ENCODE results near the gene ACTG2.
A peak's percentile ranks its signal among the peaks of the same experiment; 100 is the strongest.
"Not testable (repeated sequence)": the region's sequence is repeated elsewhere in the genome, so short reads cannot be mapped to it uniquely, and the experiment has no call there.

ACTG2 gene

GRCh38 chr2:73937899-73938298 lies 45.1 kb downstream of the ACTG2 start:
- no peak for DNase-seq

DNA sequence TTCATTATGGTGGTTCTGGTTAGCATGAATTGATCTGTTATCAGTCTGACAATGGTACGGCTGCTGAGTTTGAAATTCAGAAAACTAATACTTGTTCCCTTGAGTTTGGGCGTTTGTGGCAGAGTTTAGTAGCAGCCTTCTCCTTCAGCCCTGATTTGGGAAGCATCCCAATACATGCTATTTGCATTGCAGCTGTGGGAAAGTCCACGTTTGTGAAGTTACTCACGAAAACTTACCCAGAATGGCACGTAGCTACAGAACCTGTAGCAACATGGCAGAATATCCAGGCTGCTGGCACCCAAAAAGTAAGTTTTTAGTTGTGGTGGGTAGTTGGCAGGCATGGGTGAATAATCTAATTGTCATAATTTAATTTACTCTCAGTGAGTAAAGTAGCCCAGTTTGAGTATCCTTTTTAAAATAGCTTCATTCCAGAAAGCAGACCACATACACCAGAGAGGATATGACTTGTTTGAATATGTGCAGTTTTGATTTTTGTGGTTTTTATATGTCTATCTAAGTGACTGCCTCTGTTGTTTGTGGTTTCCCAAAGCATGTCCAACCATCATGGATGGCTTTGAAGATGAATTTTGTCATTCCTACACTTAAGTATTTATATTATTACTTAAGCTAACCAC lies 46.0 kb downstream of the ACTG2 start:
- no peak for DNase-seq

DNA sequence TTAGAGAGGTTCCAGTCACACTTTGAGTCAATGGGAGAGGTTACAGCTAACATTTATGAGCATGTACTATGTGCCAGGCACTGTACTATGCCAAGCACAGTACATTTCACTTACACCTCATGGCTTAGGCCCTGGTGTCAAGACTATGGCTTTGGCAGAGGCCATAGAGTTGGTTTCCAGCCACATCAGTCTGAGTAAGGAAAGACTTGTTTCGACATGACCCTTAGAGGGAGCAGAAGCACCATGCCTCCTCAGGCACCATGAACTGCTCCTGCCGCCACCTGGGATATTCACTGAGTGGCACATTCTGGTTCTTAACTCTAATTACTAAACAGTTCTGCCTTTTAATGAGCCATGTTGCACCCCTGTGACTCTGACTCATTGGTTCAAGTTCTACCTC lies 46.6 kb downstream of the ACTG2 start:
- DNase-seq: no peak

DNA sequence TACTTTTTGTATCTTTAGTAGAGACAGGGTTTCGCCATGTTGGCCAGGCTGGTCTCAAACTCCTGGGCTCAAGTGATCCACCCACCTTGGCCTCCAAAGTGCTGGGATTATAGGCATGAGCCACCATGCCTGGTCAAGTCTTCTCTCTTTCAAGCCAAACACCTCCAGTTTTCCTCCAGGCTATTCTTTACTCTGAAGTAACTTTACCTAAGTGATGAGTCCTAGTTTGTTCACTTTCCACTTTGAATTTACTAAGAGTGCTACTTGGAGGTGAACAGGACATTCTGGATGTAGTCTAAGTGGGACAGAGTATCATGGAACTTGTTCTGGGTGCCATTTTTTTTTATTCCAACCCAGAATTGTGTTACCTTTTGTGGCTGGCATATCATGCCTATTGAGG lies 47.3 kb downstream of the ACTG2 start:
- not testable (repeated sequence) for DNase-seq

GRCh38 chr2:73942664-73943063 lies 49.9 kb downstream of the ACTG2 start:
- DNase-seq: no peak

DNA sequence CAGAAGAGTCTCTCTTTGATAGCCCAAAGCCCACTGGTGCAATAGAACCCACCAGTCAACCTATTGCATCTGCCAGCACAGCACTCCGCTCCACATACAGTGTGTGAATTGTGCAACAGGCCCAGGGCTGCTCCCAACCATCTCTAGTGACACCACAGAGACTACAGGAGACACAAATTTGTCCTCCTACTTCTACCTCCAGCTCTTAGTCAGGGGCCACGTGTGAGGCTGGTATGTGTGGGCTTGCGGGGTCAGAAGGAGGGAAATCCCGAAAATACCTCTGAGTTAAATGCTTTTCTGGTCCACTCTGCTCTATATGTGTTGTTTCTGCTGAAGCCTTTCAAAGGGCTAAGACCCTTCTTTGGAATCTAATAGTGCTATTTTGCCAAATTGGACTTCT lies 51.9 kb downstream of the ACTG2 start:
- DNase-seq: no peak

GRCh38 chr2:73946215-73946614 lies 53.4 kb downstream of the ACTG2 start:
- no peak for DNase-seq

GRCh38 chr2:73946666-73947065 lies 53.9 kb downstream of the ACTG2 start:
- DNase-seq: no peak

DNA sequence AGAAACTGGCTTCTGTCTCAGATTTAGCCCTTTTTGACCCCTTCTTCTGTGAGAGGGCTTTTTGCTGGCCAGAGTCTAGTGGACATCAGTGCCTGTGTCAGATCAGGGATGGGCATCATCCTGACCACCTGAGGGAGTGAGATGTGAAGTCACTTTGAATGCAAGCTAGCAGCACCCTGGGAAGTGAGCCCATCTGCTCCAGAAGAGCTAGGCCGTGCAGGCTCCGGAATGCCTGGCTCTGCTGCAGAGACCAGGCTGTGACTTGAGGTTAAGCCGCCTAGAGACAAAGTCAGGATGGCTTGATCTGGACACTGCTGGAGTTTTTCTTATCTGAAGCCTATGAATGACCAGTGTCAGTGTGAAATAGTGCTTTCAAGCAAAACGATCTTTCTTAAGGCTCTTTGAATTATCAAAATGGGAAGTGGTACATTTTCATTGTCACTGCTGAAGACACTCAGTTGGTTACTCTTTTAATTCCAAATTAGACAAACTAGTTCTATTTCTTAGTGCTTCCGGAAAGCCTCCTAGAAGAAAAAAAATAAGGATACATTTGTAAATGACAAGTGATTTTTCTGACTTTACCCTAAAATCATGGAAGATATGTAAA lies 54.7 kb downstream of the ACTG2 start:
- DNase-seq: no peak

GRCh38 chr2:73949802-73950201 lies 57.0 kb downstream of the ACTG2 start:
- DNase-seq: no peak

DNA sequence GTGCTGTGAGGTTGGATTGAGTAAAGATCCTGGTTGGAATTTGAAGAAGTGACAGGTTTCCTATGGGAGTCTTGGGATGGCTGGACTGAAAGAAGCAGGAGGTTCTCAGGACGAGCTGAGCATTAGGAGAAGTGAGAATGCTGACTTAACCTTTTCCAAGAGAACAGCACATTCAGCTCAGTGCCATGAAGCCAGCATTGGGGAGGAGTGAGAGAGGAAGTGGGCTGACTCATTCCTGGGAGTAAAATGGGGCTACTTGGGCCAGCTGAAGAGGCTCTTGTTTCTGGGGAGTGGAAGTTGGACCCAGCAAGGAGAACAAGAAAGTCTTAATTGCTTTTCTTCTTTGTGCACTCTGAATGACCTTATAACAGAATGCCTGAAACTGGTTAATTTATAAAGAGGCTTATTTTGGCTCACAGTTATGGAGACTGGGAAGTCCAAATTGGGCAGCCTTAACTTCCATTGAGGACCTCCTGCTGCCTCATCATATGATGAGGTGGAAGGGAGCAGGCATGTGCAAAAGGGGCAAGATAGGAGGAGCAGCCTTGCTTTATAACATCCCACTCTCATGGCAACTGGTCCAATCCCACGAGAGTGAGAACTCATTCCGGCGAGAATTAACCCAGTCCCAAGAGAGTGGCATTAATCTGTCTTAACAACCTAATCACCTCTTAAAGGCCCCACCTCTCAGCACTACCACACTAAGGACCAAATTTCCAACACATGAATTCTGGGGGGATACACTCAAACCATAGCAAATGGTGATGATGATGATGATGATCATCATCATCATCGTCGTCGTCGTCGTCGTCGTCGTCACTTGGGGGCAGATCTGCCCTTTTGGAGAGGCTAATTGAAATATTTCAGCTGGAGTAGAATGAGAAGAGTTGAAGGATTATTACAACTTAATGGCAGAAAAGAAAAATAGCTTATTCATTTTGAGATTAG lies 60.0 kb downstream of the ACTG2 start:
- DNase-seq: no peak

GRCh38 chr2:73956218-73956865 lies 63.5 kb downstream of the ACTG2 start:
- DNase-seq: no peak

- no peak for DNase-seq
These were observed 68.5 kb downstream of the ACTG2 start for GRCh38 chr2:73961274-73961673.

DNA sequence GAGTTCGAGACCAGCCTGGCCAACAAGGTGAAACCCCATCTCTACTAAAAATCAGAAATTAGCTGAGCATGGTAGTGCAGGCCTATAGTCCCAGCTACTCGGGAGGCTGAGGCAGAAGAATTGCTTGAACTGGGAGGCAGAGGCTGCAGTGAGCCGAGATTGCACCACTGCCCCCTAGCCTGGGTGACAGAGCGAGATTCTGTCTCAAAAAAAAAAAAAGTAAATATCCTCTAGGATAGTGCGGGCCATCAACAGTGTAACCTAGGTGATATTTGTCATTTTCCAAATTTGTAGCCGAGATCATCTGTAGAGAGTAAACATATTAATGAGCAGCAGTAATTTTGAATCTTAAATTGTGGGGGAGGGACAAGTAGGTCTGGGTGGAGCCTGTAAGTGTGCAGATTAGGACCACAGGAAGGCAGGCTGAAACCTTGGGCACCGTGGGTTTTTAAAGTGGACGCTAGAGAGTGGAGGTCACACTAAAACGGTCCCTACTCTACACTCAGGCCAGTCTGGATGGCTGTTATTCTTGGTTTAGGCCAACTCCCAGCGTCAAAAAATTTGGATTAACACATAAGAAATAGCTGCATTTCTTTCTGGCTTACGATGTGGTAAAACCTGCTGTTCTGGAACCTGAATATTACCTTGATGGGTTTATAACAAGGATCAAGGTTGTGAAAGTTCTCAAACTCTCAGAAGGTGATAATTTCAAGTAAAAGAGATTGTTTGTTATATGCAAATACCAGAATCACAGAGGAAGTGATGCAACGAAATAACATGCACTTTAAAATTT lies 69.2 kb downstream of the ACTG2 start:
- no peak for DNase-seq

DNA sequence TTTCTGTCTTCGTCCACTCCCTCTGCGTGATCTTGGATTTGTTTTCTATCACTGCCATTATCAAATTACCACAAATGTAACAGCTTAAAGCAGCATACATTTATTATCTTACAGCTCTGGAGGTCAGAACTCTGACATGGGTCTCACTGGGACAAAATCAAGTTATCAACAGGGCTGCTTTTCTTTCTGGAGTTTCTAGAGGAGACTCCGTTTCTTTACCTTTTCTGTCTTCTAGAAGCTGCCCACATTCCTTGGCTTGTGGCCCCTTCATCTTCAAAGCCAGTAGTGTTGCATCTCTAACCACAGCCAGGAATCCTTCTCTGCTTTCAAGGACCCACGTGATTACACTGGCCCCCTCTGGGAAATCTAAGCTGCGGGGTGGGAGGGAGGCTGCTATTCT lies 70.0 kb downstream of the ACTG2 start:
- no peak for DNase-seq

DNA sequence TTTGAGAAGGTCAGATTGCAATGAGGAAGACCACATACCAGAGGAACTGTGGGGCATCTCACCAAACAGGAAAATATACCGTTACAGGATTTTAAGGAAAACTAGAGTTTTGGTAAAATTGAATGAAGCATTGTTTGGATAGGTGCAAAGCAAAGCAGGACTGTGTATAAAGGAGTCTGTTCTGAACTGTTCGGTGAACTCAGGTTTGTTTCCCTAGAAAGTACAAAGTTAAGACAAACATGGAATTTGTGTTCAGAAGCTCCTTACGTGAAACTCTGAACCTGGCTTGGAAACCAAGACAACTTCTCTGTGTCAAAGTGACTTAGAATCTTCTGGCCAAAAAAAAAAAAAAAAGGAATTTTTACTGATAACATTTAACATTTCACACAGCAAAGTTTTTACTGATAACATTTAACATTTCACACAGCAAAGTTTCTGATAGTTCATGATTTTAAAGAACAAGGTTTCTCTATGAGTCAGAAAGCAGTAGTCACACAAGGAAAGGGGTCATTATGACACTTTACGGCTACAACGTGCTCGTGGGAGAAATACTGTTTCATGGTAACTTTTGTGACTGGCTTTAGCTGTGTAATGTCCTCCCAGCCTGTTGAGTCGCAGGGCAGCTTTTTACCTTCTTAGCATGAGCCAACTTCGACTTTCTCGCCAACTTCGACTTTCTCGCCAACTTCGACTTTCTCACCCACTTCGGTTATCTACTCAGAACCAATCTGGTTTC lies 70.7 kb downstream of the ACTG2 start:
- DNase-seq: no peak

DNA sequence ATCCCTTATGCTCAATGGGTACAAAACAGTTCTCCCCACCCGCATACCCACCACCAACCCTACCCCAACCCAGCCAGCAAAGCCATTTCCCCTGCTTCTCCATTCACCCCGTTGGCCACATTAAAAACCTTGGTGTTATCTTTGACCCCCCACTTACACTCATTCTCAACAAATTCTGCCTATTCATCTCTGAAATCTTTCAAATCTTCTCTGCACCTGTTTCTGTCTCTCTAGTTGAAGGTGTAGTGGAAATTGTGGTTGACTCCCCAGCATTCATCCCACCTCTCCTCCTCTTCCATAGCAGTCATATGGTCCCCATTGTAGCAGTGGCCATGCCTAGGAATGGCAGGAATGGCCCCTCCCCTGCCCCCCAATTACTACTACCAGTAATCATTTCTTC lies 71.4 kb downstream of the ACTG2 start:
- no peak for DNase-seq

- no peak for DNase-seq
These were observed 72.2 kb downstream of the ACTG2 start for GRCh38 chr2:73965053-73965452.

GRCh38 chr2:73968357-73968937 lies 75.6 kb downstream of the ACTG2 start:
- peak; percentile 62 for DNase-seq

GRCh38 chr2:73969356-73969755 lies 76.5 kb downstream of the ACTG2 start:
- no peak for DNase-seq
